ENCODE results near the gene UBC.
"Not testable (repeated sequence)": the region's sequence is repeated elsewhere in the genome, so short reads cannot be mapped to it uniquely, and the experiment has no call there.

- not testable (repeated sequence) for TF ChIP-seq POLR2A (IDR thresholded peaks at IDR 0.05); POLR2AphosphoS5 (IDR thresholded peaks at IDR 0.05; ENCODE audit: insufficient read depth in 1 of 2, low read depth in 1 of 2); CTCF (IDR thresholded peaks at IDR 0.05)
These were observed 17.1 kb upstream of the UBC start for GRCh38 chr12:124931528-124931927.

All from vagina (tissue), 2 donors.